ENCODE results near the gene MYO16.
A peak's percentile ranks its signal among the peaks of the same experiment; 100 is the strongest.
"Not testable (repeated sequence)": the region's sequence is repeated elsewhere in the genome, so short reads cannot be mapped to it uniquely, and the experiment has no call there.

Gene MYO16

GRCh38 chr13:109217510-109217909, 588.1 kb downstream of the MYO16 start:
- not testable (repeated sequence) for H3K27me3 Mint-ChIP-seq; ATAC-seq; H3K4me3 Mint-ChIP-seq; DNase-seq; H3K4me1 Mint-ChIP-seq; H3K27ac Mint-ChIP-seq; H3K9me3 Mint-ChIP-seq; H3K36me3 Mint-ChIP-seq (ENCODE audit: low read depth)

GRCh38 chr13:109220631-109221030, 591.2 kb downstream of the MYO16 start:
- Mint-ChIP-seq H3K4me3 (no peak overlapping the region), H3K27me3 (no peaks in the 10 kb centered on the region), H3K36me3 (ENCODE audit: low read depth) (no peaks in the 10 kb centered on the region), H3K9me3 (peaks cover 6% of the 10 kb centered on the region), H3K27ac (no peak overlapping the region), H3K4me1 (no peaks in the 10 kb centered on the region)
- DNase-seq = no peak
- no peak for ATAC-seq

- H3K36me3 Mint-ChIP-seq (ENCODE audit: low read depth) = no peaks in the 10 kb centered on the region
- H3K4me1 Mint-ChIP-seq = no peaks in the 10 kb centered on the region
- ATAC-seq (no peak), DNase-seq (no peak)
- H3K9me3 Mint-ChIP-seq = peaks cover 6% of the 10 kb centered on the region
- H3K27ac Mint-ChIP-seq = no peak overlapping the region
- H3K27me3 Mint-ChIP-seq = no peaks in the 10 kb centered on the region
- no peak overlapping the region for H3K4me3 Mint-ChIP-seq
Measured at GRCh38 chr13:109224033-109224432, 594.6 kb downstream of the MYO16 start.

GRCh38 chr13:109226631-109227030, 597.2 kb downstream of the MYO16 start:
- Mint-ChIP-seq H3K27ac (no peak overlapping the region), H3K27me3 (peaks cover 5% of the 10 kb centered on the region), H3K36me3 (ENCODE audit: low read depth) (peaks cover 2% of the 10 kb centered on the region), H3K4me1 (no peaks in the 10 kb centered on the region), H3K4me3 (no peak overlapping the region), H3K9me3 (peaks cover 17% of the 10 kb centered on the region)
- DNase-seq (no peak), ATAC-seq (no peak)

- H3K27ac Mint-ChIP-seq = no peak overlapping the region
- no peak for DNase-seq
- peaks cover 17% of the 10 kb centered on the region for H3K9me3 Mint-ChIP-seq
- H3K27me3 Mint-ChIP-seq = peaks cover 5% of the 10 kb centered on the region
- no peak for ATAC-seq
- H3K36me3 Mint-ChIP-seq (ENCODE audit: low read depth) = peaks cover 2% of the 10 kb centered on the region
- no peaks in the 10 kb centered on the region for H3K4me1 Mint-ChIP-seq
- no peak overlapping the region for H3K4me3 Mint-ChIP-seq
Measured at GRCh38 chr13:109227344-109227940, 598.0 kb downstream of the MYO16 start.

GRCh38 chr13:109228211-109228610, 598.8 kb downstream of the MYO16 start:
- no peak overlapping the region for H3K27ac Mint-ChIP-seq
- no peak overlapping the region for H3K4me3 Mint-ChIP-seq
- peaks cover 2% of the 10 kb centered on the region for H3K36me3 Mint-ChIP-seq (ENCODE audit: low read depth)
- ATAC-seq (no peak), DNase-seq (no peak)
- no peaks in the 10 kb centered on the region for H3K4me1 Mint-ChIP-seq
- peaks cover 5% of the 10 kb centered on the region for H3K27me3 Mint-ChIP-seq
- peaks cover 17% of the 10 kb centered on the region for H3K9me3 Mint-ChIP-seq

GRCh38 chr13:109231888-109232287, 602.5 kb downstream of the MYO16 start:
- no peak for ATAC-seq
- peaks cover 5% of the 10 kb centered on the region for H3K27me3 Mint-ChIP-seq
- no peak overlapping the region for H3K4me3 Mint-ChIP-seq
- peaks cover 14% of the 10 kb centered on the region for H3K9me3 Mint-ChIP-seq
- no peak for DNase-seq
- peaks cover 2% of the 10 kb centered on the region for H3K36me3 Mint-ChIP-seq (ENCODE audit: low read depth)
- H3K27ac Mint-ChIP-seq = no peak overlapping the region
- H3K4me1 Mint-ChIP-seq = no peaks in the 10 kb centered on the region

- no peak overlapping the region for H3K4me3 Mint-ChIP-seq
Measured at GRCh38 chr13:109233293-109233692, 603.9 kb downstream of the MYO16 start.

GRCh38 chr13:109235901-109236300, 606.5 kb downstream of the MYO16 start:
- H3K9me3 Mint-ChIP-seq = no peaks in the 10 kb centered on the region
- H3K4me1 Mint-ChIP-seq = no peaks in the 10 kb centered on the region
- no peak overlapping the region for H3K27ac Mint-ChIP-seq
- no peak overlapping the region for H3K4me3 Mint-ChIP-seq
- no peak for ATAC-seq
- no peaks in the 10 kb centered on the region for H3K36me3 Mint-ChIP-seq (ENCODE audit: low read depth)
- DNase-seq = no peak
- H3K27me3 Mint-ChIP-seq = peaks cover 11% of the 10 kb centered on the region

More at GRCh38 chr13:109233293-109233692, 603.9 kb downstream of the MYO16 start:
- Mint-ChIP-seq H3K27ac (no peak overlapping the region), H3K4me1 (no peaks in the 10 kb centered on the region), H3K9me3 (peaks cover 14% of the 10 kb centered on the region), H3K27me3 (peaks cover 6% of the 10 kb centered on the region), H3K36me3 (ENCODE audit: low read depth) (peaks cover 2% of the 10 kb centered on the region)
- ATAC-seq = no peak
- DNase-seq = no peak

GRCh38 chr13:109241160-109241559, 611.7 kb downstream of the MYO16 start:
- ATAC-seq = no peak
- H3K36me3 Mint-ChIP-seq (ENCODE audit: low read depth) = no peaks in the 10 kb centered on the region
- H3K4me3 Mint-ChIP-seq = no peak overlapping the region
- H3K27ac Mint-ChIP-seq = no peak overlapping the region
- no peaks in the 10 kb centered on the region for H3K4me1 Mint-ChIP-seq
- peaks cover 17% of the 10 kb centered on the region for H3K27me3 Mint-ChIP-seq
- H3K9me3 Mint-ChIP-seq = peaks cover 5% of the 10 kb centered on the region
- no peak for DNase-seq

GRCh38 chr13:109243311-109243951, 614.0 kb downstream of the MYO16 start:
- ATAC-seq = peak; percentile 49

GRCh38 chr13:109244566-109244965, 615.2 kb downstream of the MYO16 start:
- Mint-ChIP-seq H3K4me1 (no peaks in the 10 kb centered on the region), H3K27me3 (peaks cover 9% of the 10 kb centered on the region), H3K9me3 (peaks cover 15% of the 10 kb centered on the region), H3K36me3 (ENCODE audit: low read depth) (no peaks in the 10 kb centered on the region), H3K4me3 (no peak overlapping the region), H3K27ac (no peak overlapping the region)
- DNase-seq (no peak), ATAC-seq (no peak)

More at GRCh38 chr13:109243311-109243951, 614.0 kb downstream of the MYO16 start:
- peaks cover 15% of the 10 kb centered on the region for H3K27me3 Mint-ChIP-seq
- no peaks in the 10 kb centered on the region for H3K36me3 Mint-ChIP-seq (ENCODE audit: low read depth)
- no peak overlapping the region for H3K4me3 Mint-ChIP-seq
- no peak for DNase-seq
- no peaks in the 10 kb centered on the region for H3K4me1 Mint-ChIP-seq
- H3K27ac Mint-ChIP-seq = no peak overlapping the region
- peaks cover 9% of the 10 kb centered on the region for H3K9me3 Mint-ChIP-seq

- no peak for DNase-seq
- no peak for ATAC-seq
- Mint-ChIP-seq H3K4me1 (no peaks in the 10 kb centered on the region), H3K27ac (no peak overlapping the region), H3K36me3 (ENCODE audit: low read depth) (no peaks in the 10 kb centered on the region), H3K9me3 (peaks cover 15% of the 10 kb centered on the region), H3K4me3 (no peak overlapping the region), H3K27me3 (peaks cover 6% of the 10 kb centered on the region)
Measured at GRCh38 chr13:109246001-109246400, 616.6 kb downstream of the MYO16 start.

- Mint-ChIP-seq H3K36me3 (ENCODE audit: low read depth) (no peaks in the 10 kb centered on the region), H3K9me3 (peaks cover 15% of the 10 kb centered on the region), H3K27ac (no peak overlapping the region), H3K4me3 (no peak overlapping the region), H3K4me1 (no peaks in the 10 kb centered on the region), H3K27me3 (peaks cover 6% of the 10 kb centered on the region)
- no peak for DNase-seq
- no peak for ATAC-seq
Measured at GRCh38 chr13:109249780-109250528, 620.5 kb downstream of the MYO16 start.

GRCh38 chr13:109251956-109252355, 622.5 kb downstream of the MYO16 start:
- Mint-ChIP-seq H3K4me3 (no peak overlapping the region), H3K4me1 (no peaks in the 10 kb centered on the region), H3K9me3 (peaks cover 11% of the 10 kb centered on the region), H3K36me3 (ENCODE audit: low read depth) (no peaks in the 10 kb centered on the region), H3K27ac (no peak overlapping the region), H3K27me3 (peaks cover 3% of the 10 kb centered on the region)
- DNase-seq (no peak), ATAC-seq (no peak)

Data from activated naive CD8-positive, alpha-beta T cell treated with anti-CD3 and anti-CD28 coated beads, Interleukin-2, amount 50 U/mL, for 24 hours (primary cell).